ENCODE measurements around the gene CD300E.
"Not testable (repeated sequence)": the region's sequence is repeated elsewhere in the genome, so short reads cannot be mapped to it uniquely, and the experiment has no call there.

The CD300E gene

GRCh38 chr17:74578979-74579378, 44.6 kb downstream of the CD300E start:
- no peak for TF ChIP-seq CTCF (IDR thresholded peaks at IDR 0.05)
- Histone ChIP-seq H3K27me3 (peaks cover 25% of the 10 kb centered on the region), H3K4me1 (ENCODE audit: control insufficient read depth in 1 of 2, insufficient read depth in 1 of 2, low read depth in 1 of 2, low read length in 1 of 2) (no peaks in the 10 kb centered on the region), H3K9me3 (no peaks in the 10 kb centered on the region), H3K36me3 (no peaks in the 10 kb centered on the region), H3K27ac (no peak overlapping the region), H3K4me3 (ENCODE audit: low read depth in 1 of 2, low read length in 1 of 2) (no peak overlapping the region)

- Histone ChIP-seq H3K27me3 (peaks cover 61% of the 10 kb centered on the region), H3K27ac (no peak overlapping the region), H3K4me1 (ENCODE audit: control insufficient read depth in 1 of 2, insufficient read depth in 1 of 2, low read depth in 1 of 2, low read length in 1 of 2) (peaks cover 6 to 23% of the 10 kb centered on the region in 2 experiments), H3K4me3 (ENCODE audit: low read depth in 1 of 2, low read length in 1 of 2) (no peak overlapping the region), H3K9me3 (no peaks in the 10 kb centered on the region), H3K36me3 (no peaks in the 10 kb centered on the region)
- no peak for TF ChIP-seq CTCF (IDR thresholded peaks at IDR 0.05)
Observed at GRCh38 chr17:74574489-74575142, 48.9 kb downstream of the CD300E start.

DNA sequence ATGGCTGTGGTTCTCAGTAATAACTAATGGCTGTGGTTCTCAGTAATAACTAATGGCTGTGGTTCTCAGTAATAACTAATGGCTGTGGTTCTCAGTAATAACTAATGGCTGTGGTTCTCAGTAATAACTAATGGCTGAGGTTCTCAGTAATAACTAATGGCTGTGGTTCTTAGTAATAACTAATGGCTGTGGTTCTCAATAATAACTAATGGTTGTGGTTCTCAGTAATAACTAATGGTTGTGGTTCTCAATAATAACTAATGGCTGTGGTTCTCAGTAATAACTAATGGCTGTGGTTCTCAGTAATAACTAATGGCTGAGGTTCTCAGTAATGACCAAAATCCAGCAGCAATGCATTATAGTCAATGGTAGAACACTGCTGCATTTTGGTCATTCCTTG, 49.9 kb downstream of the CD300E start:
- H3K4me3 ChIP-seq (ENCODE audit: low read depth in 1 of 2, low read length in 1 of 2), result not testable (repeated sequence)

DNA sequence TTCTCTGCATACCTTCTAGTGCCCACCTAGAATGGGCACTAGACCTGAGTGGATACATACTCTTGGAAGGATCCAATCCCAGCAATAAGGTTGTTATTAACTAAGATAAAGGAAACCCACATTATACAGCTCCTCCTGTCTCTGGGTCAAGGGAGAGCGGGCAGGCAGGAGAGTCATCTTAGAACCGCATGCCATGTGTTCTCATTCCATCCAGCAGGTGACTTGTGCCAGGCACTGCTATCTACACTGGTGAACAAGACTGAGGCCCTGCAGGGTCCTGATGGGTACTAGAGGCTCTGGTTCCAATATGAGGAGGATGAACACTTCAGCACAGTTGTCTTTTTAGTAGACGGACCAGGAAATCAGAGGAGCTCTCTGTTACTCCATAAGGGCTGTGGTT, 50.4 kb downstream of the CD300E start:
- H3K4me3 ChIP-seq (ENCODE audit: low read depth in 1 of 2, low read length in 1 of 2), result no peak overlapping the region
- H3K27me3 ChIP-seq, result peaks cover 76% of the 10 kb centered on the region
- H3K9me3 ChIP-seq, result no peaks in the 10 kb centered on the region
- H3K4me1 ChIP-seq (ENCODE audit: control insufficient read depth in 1 of 2, insufficient read depth in 1 of 2, low read depth in 1 of 2, low read length in 1 of 2), result peaks cover 17 to 38% of the 10 kb centered on the region in 2 experiments
- no peaks in the 10 kb centered on the region for H3K36me3 ChIP-seq
- H3K27ac ChIP-seq, result no peak overlapping the region
- TF ChIP-seq CTCF (IDR thresholded peaks at IDR 0.05), result no peak

More for the DNA sequence above, 49.9 kb downstream of the CD300E start:
- Histone ChIP-seq H3K4me1 (ENCODE audit: control insufficient read depth in 1 of 2, insufficient read depth in 1 of 2, low read depth in 1 of 2, low read length in 1 of 2) (peaks cover 16 to 33% of the 10 kb centered on the region in 2 experiments), H3K27me3 (peaks cover 71% of the 10 kb centered on the region)
- not testable (repeated sequence) for H3K36me3 ChIP-seq, H3K27ac ChIP-seq, H3K9me3 ChIP-seq

- Histone ChIP-seq H3K36me3 (no peaks in the 10 kb centered on the region), H3K4me1 (ENCODE audit: control insufficient read depth in 1 of 2, insufficient read depth in 1 of 2, low read depth in 1 of 2, low read length in 1 of 2) (peaks cover 26 to 52% of the 10 kb centered on the region in 2 experiments), H3K9me3 (no peaks in the 10 kb centered on the region), H3K27ac (no peak overlapping the region), H3K27me3 (peaks cover 87% of the 10 kb centered on the region), H3K4me3 (ENCODE audit: low read depth in 1 of 2, low read length in 1 of 2) (no peak overlapping the region)
- TF ChIP-seq CTCF (IDR thresholded peaks at IDR 0.05), result no peak
Observed at GRCh38 chr17:74571621-74572270, 51.8 kb downstream of the CD300E start.
